HS-5 (cell line): ENCODE measurements around the gene MAN1A2.
"Not testable (repeated sequence)": the region's sequence is repeated elsewhere in the genome, so short reads cannot be mapped to it uniquely, and the experiment has no call there.

Experiments
- DNase-seq: peaks from one replicate; pipeline ENCODE4 v3.0.0-alpha.2; 2012; ENCODE audit warnings: low read depth

The MAN1A2 gene

DNA sequence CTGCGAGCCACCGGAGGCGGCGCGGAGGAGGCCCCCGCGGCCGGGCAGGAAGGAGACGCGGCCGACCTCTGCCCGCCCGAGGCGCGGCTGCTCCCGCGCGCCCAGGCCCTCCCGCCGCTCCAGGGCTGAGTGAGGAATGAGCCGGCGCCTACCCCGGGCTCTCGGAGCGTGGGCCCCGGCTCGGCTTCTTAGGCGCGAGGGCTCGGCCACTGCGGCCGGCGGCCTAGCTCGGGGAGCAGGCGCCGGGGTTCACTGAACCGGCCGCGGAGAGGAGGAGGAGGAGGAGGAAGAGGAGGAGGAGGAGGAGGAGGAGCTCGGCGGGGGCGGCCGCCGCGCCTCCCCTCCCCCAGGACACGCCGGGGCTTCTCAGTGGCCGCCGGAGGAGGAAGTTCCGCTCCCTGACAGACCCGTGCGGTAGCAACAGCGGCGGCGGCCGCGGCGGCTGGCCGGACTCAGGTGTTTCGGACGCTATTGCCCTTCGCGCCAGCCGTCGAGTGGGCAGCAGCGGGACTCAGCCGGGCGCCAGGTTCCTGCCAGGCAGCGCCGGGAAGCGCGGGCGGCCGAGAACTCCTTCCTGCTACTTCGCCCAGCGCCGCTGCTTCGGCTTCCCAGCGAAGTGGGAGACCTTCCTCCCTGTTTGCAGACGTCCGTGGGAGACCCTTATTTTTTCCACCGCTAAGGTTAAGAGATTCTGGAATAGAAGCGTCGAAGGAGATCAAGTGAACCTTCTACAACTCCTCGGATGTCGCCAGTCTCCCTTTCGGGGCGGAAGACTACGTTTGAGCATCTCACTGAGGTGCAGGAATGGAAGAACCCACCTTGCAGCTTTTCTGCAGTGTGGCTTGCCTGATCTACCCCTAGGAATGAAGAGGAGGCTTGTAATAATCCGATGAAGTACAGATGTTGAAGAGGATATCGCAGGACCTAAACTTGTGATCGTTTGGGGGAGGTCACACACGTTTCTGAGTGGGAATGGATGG, at the start of gene MAN1A2:
Gene MAN1A2 (plus strand): TSS at position 404 of the 980 bp plus-strand sequence. CDS start 735 bp downstream, outside the sequence.
- peak; percentile 44 for DNase-seq

DNA sequence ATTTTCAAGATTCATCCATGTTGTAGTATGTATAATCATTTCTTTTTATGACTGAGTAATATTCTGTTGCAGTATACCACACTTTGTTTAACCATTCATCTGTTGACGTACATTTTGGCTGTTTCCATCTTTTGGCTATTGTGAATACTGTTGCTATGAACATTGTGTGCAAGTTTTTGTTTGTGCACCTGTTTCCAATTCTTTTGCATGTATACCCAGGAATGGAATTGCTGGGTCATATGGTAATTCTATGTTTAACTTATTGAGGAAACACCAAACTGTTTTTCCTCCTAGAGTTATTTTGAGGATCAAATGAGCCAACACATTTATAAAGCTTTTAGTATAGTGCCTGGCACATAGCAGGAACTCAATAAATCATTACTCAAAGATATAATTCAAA, 49.2 kb upstream of the MAN1A2 start:
- no peak for DNase-seq

DNA sequence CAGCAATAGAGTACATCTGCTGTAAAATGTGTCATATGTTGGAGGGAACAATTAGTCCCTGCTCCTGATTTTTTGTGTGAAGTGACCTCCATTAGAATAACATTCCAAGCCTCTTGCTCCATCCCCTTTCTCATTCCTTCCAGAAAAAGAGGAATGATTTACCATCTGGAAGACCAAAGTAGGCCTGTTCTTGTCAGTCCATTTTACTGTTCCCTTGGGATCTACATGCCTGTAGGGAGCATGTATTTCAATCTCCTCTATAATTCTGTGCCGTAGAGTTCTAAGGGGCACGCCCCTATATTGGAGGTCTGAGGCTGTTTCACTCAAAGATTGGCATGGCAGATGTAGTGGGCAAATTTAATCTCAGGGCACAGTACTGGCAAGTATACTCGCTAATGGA, 48.8 kb upstream of the MAN1A2 start:
- DNase-seq: no peak

DNA sequence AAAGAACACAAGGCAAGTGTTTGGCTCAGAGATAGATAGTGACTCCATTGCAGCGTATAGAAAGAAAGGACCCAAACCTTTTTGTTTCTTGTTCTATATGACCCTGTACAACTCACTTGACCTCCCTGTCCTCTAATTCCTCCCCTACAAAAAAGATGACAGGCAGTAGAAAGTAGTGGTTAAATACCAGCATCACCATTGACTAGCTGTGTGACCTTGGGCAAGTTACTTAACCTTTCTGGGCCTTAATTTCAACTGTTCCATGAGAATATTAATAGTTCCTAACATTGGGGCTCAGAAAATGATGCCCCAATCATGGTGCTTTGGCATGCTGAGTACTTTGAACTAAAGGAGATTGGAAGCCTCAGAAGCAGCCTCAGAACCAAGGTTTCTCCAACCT, 46.7 kb upstream of the MAN1A2 start:
- no peak for DNase-seq

DNA sequence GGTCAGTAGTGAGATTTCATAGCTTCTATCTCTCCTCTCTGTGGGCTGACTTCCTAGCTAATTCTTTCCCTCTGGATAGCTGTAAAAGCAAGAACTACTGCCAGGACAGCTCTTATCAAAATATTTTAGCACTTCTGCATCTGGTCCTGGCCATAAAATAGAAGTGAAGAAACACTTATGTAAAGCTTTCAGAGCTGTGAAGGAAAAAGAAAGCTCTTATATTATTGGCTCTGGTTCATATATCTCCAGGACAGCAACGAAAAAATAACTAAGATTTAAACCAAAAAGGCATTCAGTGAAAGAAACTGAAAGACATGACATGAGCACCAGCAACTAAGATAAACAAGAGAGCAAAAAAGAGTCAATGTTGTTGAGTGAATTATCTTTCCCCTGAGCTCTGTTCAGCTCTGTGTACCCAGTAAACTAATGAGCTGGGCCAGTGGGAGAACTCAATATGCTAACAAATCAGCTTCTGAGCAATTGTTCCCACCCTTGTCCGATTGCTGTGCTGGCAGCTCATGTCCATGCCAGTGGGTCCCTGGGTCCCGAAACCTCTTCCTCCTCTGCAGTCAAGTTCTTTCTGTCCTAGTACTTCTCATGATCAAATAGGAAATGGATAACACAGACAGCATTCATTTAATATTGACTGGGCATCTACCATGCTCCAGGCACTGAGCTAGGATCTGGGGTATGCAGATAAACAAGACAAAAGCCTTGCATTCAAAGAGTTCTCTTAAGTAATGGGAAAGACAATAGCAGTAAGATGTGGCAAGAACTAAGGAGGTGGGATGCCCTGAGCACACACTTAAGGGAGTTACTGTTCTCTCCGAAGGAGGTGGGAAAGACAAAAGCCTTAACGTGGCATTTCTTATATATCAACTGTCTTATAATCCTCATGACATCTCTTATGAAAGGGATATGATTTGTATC, 45.3 kb upstream of the MAN1A2 start:
- DNase-seq: no peak

DNA sequence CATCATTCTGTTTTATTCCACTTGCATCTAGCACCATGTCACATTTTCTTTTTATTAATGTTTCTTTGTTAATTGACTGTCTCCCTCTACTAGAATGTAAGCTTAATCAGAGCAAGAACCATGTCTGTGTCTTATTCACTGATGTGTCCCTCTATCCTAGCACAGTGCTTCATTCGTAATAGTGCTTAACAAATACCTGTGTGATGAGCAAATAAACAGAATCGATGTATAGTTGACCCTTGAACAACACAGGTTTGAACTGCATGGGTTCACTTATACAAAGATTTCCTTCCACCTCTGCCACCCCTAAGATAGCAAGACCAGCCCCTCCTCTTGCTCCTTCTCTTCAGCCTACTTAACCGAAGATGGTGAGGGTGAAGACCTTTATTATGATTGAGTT, 42.9 kb upstream of the MAN1A2 start:
- DNase-seq: no peak

DNA sequence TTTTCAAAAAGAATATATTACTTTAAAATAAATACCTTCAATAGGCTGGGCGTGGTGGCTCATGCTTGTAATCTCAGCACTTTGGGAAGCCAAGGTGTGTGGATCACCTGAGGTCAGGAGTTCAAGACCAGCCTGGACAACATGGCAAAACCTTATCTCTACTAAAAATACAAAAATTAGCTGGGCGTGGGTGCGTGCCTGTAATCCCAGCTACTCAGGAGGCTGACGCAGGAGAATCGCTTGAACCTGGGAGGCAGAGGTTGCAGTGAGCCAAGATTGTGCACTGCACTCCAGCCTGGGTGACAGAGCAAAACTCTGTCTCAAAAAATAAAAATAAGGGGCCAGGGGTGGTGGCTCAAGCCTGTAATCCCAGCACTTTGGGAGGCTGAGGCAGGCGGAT, 41.2 kb upstream of the MAN1A2 start:
- not testable (repeated sequence) for DNase-seq

DNA sequence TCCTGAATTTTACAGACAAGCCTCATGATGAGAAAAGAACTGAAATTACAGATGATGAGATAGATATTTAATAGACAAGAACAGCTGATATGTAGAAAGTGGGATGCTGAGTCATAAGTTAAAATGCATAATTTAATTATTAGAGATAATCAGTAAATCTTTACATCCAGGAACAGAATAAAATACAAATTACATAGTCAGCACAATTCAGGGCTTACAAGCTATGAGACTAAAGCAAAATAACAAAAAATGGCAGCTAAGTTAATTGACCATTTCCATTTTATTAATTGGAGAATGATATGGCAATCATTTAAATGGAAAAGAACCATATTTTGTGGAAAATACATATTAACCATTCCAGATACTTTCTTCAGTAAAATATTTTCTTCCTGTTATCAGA, 40.2 kb upstream of the MAN1A2 start:
- no peak for DNase-seq

DNA sequence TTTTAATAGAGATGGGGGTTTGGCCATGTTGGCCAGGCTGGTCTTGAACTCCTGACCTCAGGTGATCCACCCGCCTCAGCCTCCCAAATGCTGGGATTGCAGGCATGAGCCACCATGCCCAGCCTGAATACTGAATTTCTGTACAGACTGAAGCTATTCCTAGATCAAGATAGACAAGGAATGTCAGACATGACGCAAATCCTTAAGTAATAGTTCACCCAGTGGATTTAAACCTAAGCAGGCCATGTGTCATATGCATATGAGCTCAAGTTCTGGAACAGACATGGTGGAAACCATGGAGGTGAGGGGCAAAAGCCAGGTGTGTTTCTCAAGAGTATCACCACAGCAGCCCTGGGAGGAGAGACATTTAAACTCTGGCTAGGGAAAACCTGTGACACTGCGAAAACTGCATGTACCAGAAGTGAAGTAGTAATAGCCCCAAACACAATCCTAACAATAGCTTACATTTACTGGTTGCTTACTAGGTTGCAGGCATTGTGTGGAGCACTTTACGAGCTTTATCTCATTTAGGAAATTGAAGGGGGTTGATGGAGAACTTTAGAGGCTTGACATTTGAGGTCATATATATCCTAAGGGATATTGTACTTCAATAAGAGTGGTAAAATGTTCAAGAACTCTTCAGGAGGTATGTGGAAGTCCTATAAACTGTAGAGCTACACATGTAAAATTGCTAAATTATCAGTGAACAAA, 31.7 kb upstream of the MAN1A2 start:
- DNase-seq: no peak

DNA sequence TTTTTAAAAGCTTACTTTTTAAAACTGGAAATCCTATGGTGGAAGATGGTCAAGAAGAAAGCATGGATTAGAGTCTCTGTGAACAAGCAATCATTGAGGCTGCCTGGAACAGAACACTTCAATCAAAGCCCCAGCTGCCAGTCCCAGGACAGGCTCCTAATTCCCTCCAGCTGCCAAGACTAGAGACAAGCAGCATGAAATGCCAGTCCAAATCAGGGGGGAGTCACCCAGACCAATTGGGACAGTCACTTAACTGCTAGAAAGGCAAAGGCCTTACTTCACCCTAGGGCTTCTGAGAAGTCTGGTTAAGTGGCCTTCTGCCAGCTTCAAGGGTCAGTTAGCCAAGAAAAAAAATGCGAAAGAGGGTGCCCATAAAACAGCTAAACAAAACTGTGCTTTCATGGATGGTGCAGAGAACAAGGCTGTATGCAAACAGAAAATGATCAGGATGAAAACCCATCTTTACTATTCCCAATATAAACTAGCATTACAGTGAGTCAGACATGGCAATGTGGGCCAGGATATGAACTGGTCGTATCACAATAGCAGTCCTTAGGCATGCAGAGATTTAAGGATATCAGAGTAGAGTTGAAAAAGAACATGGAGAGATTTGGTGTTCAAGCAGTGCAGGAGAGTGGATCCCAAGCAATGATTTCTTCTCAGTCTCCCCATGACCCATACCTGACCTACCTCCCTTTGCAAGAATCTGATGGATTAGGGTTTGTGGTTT, 31.0 kb upstream of the MAN1A2 start:
- no peak for DNase-seq

DNA sequence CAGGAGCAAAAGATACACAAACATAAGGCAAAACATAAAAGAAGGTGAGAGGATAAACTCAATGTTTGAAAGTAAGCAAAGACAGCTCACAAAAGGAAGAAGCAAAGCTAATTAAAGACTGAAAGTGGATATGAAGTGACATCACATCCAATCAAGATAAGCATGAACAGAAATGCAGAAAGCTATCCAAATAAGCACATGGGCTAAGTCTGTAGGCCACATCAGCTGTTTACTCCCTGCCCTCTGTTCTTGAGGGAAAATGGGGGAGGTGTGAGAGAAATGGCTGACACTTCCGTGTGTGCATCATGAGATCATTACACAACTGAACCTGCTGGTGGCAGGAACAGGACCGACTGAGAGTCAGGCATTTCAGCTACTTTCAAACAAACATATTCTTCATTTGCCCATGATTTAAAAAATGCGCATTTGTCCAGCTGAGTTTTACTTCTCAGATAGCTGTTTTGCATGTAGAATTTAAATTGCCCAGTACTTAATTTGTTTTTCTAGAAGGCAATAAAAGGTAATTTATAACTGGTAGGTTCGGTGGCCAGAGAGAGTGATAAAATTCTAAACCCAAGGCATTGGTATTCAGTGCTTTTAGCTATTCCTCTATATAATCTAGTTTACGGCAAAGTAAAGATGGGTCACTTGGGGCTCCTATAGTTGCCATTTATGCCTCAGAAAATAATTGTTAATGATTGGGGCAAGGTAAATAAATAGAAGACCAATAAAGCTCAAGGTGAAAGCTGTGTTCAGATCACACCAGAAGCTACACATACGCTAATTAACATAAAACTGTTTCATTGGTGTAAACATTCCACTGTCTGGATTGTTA, 27.2 kb upstream of the MAN1A2 start:
- DNase-seq: no peak

DNA sequence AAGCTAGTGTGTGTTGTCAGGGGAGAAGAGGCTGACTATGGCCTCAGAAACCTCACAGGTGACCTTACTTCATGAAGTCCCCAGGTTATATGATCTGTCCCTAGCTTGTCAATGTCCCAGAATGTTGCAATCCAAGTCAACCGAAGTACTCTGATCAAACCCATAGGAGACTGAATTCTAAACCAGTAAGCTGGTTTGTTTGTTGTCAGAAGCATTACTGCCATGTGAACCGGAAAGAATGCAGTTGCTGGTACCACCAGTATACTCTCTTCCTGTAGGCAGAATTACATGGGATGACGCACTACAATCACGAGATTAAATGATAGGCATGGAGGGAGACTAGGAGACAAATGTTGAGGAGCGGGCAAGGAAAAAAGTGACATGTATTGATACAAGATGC, 26.1 kb upstream of the MAN1A2 start:
- DNase-seq: no peak

DNA sequence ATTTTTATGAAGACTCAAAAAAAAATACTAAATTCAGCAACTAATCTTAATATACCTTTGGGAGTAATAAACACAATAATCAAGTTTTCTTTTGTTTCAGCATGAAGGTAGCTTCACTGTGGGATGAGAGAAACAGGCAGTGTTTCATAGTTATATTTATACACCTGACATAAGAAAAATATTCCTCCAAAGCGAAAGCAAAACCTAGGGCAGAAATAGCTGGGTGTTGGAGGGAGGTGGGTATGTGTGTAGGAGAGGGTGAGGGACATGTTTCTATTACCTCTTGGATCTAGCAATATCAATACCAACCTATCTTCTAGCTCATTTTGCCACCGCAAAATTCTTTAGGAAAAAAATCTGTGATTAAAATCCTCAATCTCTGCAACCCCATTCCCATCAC, 24.9 kb upstream of the MAN1A2 start:
- DNase-seq: no peak

DNA sequence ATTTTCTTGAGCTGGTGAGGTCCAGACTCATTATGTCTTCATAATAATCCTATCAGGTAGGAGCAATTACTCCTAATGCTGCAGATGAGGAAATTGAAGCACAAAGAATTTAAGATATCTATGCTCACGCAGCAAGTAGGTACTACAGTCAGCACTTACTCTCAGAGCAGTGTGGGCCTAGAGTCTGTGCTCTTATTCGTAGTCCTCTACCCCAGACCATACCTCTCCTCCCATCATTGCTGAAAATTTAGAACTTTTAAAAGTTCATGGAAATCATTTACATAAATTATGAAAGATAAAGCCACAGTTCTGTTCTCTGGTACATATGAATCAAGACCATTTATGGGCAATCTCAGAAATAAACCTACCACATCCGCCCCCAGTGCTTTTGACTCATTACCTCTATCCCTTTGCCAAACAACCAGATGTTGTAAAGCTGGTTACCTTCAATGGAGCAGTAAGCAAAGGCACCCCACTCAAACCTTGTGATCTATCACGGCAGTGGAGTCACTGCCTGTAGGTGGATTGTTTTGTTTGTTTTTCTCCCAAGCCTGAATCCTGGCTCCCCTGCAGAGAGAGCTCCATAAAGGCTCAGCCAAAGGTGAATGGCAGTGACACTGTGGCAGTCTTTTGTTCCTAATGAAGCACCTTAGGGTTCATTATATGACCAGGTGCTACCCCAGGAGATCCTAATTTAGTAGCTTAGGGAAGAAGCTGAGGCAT, 20.9 kb upstream of the MAN1A2 start:
- no peak for DNase-seq

DNA sequence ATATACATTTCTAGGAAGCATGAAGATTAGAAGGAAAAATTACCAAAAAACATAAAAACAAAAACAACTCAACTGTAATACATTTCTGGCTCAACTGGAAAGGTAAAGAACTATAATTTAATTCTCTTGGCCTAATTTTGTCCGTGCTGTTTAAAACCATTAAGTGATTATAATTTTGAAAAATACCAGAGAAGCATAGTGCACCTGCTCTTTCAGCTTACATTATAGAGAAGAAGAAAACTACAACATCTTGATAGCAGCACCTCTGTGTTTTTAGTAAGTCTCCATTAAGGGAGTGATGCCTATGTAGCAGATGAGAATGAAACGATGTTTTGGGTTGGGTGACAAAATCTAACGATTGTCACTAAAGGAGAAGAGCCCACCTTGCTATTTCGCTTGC, 19.3 kb upstream of the MAN1A2 start:
- no peak for DNase-seq

DNA sequence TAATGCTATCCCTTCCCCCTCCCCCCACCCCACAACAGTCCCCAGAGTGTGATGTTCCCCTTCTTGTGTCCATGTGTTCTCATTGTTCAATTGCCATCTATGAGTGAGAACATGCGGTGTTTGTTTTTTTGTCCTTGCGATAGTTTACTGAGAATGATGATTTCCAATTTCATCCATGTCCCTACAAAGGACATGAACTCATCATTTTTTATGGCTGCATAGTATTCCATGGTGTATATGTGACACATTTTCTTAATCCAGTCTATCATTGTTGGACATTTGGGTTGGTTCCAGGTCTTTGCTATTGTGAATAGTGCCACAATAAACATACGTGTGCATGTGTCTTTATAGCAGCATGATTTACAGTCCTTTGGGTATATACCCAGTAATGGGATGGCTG, 14.6 kb upstream of the MAN1A2 start:
- not testable (repeated sequence) for DNase-seq

DNA sequence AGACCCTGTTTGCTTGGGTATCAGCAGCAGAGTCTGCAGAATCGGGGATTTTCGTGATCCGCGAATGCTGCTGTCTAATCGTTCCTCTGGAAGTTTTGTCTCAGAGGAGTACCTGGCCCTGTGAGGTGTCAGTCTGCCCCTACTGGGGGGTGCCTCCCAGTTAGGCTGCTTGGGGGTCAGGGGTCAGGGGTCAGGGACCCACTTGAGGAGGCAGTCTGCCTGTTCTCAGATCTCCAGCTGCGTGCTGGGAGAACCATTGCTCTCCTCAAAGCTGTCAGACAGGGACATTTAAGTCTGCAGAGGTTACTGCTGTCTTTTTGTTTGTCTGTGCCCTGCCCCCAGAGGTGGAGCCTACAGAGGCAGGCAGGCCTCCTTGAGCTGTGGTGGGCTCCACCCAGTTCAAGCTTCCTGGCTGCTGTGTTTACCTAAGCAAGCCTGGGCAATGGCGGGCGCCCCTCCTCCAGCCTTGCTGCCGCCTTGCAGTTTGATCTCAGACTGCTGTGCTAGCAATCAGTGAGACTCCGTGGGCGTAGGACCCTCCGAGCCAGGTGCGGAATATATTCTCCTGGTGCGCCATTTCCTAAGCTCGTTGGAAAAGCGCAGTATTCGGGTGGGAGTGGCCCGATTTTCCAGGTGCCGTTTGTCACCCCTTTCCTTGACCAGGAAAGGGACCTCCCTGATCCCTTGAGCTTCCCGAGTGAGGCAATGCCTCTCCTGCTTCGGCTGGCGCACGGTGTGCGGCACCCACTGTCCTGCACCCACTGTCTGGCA, 9.2 kb upstream of the MAN1A2 start:
- DNase-seq: not testable (repeated sequence)

DNA sequence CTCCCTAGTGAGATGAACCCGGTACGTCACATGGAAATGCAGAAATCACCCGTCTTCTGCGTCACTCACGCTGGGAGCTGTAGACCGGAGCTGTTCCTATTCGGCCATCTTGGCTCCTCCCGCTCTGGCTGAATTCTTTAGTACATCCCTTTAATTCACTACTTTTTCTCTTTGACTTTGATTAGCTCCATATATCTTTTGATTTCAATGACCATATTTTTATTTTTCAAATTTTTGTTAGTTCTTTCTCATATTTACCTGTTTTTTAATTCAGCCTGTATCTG, 8.7 kb upstream of the MAN1A2 start:
- not testable (repeated sequence) for DNase-seq

DNA sequence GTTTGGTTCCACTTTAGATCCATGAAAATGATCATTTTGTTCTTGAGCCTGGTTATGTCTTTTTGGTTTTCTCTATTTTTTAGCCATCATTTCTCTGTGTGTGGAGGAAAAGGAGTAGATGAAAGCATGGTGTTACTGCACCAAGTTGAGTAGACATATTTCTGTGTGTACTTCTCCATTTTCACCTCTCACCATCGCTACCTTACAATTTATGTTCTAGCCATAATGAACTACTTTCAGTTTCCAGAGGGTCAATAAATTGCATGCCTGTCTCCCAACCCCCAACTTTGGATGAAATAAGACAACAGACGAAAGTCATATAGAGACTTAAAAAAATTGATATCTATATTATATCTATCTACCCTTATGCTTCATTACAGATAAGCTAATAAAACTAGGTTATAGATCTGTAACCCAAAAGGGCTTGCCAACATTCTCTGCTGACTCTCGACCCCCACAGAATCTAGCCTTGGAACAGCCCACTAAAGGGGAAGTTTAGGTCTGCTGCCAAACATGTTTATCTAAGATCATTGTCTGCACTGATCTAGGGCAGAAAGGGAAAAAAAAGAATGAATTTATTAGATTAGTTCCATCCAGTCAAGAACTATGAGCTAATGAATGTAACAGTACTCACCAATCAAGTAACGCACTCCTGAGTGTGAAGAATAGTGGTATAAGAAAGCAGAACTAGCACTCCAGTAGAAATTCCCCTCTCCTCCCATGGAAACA, 7.5 kb upstream of the MAN1A2 start:
- DNase-seq: no peak
